CD4-positive, alpha-beta T cell treated with Interleukin-1 beta for 1 hour (primary cell): ENCODE measurements around the gene PGM5.

ENCODE experiments used
- DNase-seq, 2 donors: peaks; one replicate each; pipeline ENCODE4 v3.0.0-alpha.2; 2020 to 2022

PGM5 gene

DNA sequence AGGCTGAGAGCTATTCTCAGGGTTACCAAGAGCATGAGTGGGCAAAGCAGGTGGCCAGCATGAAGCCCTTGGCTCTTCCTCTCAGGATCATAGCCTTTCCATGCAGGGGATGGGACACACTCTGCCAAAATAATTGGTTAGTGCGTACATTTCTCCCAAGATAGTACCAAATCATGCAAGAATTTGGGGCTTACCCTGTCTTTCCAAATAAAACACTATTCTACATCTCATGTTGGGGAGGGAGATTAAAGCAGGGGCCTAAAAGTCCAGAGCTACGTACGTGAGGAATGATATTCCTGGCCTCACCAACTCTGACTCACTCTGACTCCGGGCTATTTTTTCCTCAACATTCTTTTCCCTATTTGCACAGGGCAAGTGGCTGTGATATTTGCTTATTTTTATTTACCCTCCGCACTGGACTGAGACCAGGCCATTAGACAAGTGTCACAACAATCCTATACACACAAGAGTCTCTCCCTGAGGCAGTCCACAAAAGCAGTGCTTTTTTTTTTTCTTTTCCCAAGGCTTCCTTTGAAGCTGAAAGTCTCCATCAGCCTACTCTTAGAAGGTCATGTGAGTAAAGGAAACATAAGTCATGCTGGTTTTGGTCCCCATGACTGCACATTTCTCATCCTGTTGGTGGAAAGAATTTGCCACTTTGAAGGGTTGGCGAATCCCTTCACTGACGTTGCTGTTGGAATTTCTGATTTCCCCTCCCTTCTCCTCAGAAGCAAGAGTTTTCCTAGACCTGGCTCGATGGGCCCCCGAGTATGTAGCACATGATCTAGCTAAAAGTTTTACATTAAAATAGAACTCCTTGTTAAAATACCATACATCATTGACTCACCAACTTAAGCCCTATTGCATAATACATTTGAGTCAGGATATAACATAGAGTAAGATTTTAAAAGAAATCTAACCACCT lies 144.3 kb downstream of the PGM5 start:
- no peak for DNase-seq

DNA sequence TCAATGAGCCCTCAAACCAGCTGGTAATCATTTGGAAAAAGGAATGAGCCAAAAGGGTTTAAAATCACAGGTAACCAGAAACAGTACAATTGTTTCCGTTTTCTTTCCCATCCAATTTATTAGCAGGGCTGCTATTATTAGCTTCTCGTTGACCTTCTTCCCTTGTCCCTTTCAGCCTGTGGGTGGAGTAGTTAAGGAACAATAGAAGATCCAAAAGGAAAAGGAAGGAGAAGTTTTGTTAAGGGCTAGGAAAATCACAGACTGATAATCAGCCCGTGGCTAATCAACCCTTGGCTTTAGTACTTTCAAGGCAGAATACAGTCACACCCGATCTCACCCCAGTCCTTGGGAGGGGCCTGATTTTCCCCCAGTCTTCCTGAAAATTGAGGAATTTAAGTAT lies 145.9 kb downstream of the PGM5 start:
- no peak for DNase-seq

DNA sequence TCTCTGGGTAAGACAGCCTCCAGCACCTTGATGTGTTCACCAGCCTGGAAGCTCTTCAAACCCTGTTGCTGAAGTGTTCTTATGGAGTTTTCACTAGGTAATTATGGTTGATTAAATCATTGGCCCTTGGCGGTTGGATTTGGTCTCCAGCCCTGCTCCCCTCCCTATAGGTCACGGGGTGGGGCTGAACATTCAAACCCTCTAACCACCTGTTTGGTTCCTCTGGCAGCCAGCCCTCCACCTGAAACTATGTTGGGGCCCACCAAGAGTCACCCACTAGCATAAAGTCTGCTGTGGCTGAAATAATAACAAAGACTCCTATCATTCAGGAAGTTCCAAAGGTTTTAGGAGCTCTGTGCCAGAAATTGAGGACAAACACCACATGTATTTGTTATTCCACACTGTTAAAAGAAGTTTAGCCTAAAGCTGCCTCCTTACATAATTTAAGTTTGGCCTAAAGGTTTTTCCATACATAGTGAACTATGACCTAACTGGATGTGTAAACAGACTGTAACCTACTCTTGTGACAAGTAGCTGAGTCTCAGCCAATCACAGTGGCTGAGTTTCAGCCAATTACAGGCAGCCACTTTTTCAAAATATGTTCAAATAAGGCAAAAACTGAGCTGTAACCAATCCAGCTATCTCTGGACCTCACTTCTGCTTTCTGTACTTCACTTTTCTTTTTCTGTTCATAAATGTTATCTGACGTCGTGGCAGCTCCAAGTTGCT lies 149.4 kb downstream of the PGM5 start:
- peak in 1 of 2 donors; percentile 36 for DNase-seq

DNA sequence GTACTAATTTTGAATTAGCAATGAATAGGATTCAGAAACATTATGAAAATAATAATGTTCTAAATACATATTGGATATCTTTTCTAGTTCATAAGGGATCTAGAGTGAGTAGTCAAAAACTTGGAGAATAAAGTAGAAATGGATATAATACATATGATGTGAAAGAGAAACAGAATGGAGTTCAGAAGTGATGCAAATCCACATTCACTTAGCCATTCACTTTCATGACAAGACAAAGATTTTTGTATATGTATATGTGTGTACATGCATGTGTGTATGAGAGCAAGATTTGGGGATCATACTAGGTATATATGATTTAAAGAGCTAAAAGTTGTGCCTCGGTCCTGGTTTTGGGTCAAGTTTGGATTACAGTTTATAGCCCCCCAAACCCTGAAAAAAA lies 150.1 kb downstream of the PGM5 start:
- DNase-seq: no peak

DNA sequence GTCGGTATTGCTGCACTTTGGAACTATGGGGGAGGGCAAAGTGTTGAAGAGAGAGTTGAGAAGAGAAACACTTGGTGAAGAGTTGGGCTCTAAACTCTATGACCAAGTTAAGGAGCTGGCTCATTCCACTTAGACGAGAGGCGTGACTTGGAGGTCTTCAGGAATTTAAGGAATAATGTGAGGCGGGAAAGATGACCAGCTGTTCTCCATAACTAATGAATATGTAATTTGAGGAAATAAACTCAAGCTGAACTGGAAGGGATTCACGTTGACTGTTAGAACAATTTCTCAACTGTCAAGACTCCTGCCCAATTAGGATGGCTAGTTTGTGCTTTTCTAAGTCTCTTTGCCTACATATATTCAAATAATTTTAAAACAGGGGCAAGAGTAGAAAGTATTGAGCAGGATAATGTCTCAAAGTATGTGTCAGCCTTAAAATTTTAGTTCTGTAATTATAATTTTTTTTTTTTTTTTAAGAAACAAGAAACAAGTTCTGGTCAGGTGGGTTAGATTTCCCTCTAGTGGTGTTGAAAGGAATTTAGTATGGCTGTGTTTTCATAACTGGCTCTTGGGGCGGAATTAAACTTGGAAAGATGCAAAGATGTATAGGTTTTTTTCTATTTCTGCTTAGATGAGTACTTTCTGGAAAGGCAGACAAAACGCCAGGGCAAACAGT lies 150.9 kb downstream of the PGM5 start:
- no peak for DNase-seq

DNA sequence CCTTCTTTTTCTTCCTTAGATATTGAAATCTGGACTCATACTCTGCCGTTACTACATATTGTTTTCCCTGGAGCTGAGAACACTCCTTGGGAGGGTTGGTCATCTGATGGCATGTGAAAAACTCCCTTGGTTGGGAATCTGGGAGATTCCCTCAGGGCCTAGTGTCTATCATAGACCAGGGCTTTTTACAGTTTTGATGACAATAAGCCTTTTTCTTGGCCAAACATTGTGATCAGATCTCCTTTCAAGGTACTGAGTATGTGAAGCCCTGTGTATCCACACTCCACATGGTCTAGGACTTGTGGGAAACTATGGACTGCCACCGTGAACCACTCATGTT lies 151.4 kb downstream of the PGM5 start:
- no peak for DNase-seq

DNA sequence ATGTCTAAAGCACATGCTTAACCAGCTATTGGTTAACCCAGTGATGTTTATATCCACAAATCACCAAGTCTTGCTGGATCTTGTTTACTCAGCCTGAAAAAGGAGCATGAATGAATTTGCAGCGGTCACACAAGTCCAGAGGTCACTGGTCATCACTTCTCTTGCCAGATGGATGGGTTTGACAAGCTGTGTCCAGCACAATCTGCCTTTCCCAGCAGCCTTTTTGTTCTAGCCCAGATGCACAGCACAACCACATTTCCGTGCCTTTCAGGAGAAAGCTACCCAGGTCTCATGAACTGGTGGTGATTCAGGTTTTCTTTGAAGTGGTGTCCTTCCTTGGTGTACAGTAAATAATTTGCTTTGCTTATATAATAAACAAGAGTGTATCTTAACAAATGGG lies 152.1 kb downstream of the PGM5 start:
- no peak for DNase-seq

DNA sequence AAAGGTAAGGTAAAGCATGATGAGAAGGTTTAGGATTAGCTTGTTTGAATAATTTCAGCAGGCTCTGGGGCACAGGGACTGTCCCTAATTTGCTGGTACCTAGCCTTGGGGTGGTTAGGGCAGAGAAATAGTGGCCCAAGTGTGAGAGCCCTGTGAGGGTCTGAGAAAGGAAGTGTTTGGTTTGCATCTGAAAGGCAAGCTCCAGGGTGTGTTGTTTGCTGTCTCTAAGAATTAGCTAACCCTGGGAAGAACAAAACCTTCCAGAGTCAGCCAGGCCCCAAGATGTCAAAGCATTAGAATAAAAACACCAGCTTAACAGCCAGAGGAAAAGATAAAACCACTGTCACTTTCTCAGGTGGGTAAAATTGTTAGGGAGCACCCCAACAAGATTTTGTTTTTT lies 153.3 kb downstream of the PGM5 start:
- no peak for DNase-seq

DNA sequence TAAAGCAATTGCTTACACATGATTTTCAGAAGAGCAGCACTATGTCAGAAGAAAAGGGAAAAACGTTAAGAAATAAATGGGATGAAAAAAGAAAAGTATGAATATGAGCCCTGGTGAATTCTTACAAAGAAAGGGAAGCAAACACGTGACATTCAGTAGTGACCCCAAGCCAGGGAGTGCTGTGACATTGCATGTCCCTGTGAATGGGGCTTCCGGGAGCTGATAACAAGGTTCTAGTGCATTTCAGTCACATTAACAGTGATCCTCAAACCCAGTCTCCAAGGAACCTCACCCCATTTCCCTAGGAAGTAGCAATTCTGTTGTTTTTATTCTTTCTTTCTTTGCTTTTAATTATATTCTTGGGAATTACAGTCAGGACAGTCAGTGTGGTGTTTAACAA lies 157.0 kb downstream of the PGM5 start:
- no peak for DNase-seq

DNA sequence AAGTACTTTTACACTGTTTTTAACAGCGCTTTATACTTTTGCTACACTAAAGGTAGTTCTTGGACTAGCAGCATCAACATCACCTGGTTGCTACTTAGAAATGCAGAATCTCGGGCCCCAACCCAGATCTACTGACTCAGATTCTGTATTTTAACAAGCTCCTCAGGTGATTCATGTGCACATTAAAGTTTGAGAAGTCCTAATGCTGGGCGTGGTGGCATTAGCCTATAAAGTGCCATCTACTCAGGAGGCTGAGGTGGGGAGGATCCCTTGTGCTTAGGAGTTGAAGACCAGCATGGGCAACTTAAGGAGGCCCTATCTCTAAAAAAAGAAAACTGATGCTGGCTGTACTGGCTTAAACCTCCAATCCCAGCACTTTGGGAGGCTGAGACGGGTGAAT lies 157.6 kb downstream of the PGM5 start:
- DNase-seq: no peak

DNA sequence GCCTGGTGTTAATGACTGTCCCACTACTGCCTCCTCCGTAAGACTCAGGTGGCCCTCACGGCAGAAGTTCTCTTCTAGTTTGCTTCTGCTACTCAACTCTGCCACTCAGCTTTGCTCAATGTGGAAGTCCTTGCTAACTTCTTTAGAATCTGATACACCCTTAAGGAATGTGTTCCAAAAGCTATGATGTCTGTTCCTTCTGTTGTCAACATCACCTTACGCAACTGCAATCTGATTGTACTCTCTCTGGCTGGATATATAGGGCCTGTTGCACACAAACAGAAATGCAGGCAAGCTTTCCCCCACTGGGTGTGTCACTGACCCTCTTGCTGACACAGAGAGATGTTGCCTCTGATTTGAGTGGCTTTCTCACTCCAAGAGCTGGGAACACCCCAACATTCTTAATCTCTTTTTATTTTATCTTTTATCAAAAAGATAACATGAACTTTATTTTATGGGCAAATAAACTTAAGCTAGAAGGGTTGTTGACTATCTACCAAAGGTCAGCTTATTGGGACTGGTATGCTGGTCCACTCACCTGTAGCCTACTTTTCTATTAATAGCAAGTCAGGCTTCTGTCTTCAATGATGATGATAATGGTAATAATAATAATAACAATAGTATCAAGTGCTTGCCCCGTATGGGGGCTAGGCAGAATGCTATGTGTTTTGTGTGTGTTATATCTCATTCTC lies 159.1 kb downstream of the PGM5 start:
- DNase-seq: no peak

DNA sequence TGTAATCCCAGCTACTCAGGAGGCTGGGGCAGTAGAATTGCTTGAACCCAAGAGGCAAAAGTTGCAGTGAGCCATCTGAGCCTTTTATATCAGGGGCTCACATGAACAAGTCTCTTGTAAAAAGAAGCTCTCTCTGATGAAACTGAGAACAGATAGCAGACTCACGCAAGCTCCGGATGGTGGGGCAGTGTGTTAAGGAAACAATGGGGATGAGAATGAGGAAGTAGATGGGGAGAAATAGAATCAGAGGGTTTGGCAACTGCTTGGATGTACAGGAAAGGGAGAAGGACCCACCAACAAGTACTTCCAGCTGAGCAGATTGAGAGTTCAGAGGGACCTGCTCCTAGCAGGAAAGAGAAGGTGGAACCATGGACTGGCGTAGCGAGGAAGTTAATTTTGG lies 165.7 kb downstream of the PGM5 start:
- peak in 1 of 2 donors; percentile 7 for DNase-seq

DNA sequence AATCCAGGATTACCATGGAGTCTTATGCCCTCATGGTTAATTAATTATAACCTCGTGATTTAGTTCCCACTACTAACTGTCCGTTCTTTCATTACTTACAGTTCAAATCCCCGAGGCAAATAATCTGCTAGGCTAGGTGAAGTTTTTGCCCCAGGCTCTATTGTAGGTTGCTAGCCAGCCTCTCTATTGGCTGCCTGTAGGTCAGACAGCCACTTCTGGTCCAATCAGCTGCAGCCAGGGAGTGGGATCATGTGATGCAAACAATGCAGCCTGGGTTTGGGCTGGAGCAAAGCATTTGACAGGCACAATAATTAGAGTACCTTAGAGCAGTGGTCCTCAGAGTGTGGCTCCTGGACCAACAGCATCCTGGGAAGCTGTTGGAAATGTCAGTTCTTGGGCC lies 166.5 kb downstream of the PGM5 start:
- DNase-seq: no peak

DNA sequence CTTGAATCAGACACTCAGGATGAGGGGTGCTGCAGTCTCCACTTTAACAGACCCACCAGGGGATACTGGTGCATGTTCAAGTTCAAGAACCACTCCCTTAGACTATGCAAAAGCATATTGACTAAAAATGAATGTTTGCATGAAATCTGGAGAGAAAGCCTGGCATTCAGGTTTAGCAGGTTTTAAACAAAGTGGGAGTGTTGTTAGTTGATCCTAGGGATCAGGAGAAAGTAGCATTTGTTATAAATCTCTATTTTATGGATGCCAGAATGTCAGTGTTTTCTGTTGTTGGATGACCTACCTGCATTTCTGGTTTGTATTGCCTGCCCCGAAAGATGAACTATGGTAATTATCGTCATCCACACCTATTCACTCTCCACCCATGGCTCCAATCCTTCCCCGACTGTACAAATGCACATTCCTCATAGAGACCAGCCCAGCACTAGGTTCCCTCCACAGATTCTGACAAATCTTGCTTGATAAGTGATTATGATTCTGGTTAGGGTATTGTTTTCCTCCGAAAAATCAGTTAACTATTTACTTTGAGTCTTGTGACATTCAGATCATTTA lies 167.0 kb downstream of the PGM5 start:
- DNase-seq: no peak

DNA sequence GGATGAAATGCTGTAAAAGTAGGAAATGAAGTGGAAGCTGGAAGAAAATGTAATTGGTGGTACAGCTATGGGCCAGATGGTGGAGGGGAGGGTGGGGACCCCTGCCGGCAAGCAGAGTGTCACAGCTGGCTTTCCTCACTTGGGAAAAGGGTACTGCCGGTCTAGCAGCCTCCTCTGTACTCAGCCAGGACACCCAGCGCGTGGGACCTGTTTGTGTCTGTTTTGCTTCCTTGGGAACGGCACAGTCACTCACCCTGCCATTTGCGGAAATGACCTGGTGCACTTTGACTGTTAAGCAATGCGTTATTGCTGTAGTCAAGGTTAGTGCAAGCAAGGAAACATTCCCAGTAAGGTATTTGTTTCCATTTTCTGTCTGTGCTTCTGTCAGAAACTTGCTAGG lies 174.2 kb downstream of the PGM5 start:
- peak in 1 of 2 donors; percentile 25 for DNase-seq

DNA sequence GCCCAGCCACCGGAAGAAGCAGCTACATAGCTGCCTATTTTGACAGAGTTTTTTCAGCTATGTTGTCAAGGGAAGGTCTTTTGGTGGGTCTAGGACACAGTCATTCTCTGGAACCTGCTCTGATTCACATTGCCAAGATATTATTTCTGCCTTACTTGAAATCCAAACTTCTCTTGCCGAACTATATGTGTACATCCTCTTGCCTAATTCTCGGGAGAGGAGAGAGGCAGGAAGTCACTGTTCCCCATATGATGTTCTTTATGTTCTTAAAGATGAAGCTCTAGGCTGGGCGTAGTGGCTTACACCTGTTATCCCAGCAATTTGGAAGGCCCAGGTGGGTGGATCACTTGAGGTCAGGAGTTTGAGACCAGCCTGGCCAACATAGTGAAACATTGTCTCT lies 175.7 kb downstream of the PGM5 start:
- DNase-seq: no peak

DNA sequence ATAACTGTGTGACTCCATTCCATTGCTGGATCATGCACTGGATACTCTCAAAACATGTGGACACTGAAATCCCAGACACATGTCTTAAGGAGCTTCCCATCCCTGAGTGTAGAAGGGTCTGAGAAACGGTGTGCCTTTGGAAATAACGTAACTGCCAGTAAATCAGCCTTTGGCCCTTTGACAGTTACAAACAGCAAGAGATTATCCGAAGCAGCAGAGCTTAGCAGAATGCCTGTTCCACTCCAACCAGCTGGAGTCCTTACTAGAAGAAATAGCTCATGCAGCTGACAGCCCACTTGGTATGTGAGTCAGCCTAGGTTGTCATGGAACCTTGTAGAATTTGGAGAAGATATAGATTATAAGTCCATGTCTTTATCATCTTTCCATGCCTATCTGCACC lies 177.3 kb downstream of the PGM5 start:
- DNase-seq: no peak

DNA sequence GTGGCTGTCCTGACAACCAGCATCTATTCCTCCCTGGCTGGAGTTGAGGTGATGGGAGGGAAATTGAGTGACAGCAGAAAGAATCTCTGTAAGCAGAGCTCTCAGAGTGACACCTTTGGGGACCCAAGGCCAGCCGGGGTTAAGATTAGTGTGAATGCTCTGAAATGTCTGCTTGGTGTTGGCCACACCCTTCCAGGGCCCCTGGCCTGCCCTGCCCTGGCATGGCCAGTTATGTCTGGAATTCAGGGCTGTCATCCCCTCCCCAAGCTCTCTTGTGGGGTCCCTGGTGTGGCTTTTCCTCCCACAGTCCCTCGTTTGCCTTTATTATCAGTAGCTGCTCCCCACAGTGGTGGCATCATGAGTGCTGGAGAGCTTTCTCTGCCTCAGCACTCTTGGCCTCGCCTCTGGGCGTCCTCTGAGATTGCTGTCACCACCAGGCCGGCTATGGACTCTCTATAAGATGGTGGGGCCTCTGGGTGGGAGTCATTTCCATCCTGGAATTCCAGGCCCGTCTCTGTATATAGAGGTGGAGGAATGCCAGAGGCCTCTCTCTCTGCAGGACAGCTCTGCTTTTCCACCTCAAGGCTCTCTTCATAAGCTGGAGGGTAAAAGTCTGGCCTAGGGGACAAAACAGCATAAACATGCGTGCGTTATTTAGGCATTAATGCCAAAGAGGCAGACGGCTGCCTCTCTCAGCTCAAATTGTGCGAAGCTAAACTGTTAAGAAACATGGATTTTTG lies 180.6 kb downstream of the PGM5 start:
- DNase-seq: no peak

DNA sequence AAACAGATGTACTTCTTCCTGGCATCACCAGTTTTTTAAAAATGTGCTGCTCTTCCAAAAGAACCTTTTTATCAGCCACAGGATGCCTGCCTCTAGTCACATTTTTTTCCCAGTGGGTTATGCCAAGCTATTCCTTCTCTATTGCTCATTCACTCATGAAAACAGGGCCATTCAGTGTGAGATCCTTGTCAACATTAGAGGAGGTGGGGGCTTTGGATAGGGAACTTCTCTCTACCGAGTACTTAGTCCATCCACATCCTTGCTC lies 181.1 kb downstream of the PGM5 start:
- no peak for DNase-seq

DNA sequence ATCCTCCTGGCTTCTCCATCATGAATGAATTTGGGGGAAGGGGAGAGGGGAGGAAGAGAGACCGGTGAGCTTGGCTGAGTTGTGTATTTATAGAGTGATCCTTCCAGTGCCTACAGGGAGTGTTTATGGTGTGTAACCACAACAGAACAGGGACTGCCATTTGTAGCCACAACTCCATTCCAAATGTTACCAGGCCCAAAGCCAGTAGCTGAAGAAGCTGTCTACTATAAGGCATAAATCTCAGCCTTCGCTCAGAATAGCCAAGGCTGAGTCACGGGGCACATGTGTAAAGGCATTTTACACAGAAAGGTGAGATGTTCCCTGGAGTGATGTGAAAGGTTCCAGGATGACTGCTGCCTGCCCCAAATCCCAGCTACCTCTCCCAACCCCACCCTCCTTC lies 181.8 kb downstream of the PGM5 start:
- no peak for DNase-seq

DNA sequence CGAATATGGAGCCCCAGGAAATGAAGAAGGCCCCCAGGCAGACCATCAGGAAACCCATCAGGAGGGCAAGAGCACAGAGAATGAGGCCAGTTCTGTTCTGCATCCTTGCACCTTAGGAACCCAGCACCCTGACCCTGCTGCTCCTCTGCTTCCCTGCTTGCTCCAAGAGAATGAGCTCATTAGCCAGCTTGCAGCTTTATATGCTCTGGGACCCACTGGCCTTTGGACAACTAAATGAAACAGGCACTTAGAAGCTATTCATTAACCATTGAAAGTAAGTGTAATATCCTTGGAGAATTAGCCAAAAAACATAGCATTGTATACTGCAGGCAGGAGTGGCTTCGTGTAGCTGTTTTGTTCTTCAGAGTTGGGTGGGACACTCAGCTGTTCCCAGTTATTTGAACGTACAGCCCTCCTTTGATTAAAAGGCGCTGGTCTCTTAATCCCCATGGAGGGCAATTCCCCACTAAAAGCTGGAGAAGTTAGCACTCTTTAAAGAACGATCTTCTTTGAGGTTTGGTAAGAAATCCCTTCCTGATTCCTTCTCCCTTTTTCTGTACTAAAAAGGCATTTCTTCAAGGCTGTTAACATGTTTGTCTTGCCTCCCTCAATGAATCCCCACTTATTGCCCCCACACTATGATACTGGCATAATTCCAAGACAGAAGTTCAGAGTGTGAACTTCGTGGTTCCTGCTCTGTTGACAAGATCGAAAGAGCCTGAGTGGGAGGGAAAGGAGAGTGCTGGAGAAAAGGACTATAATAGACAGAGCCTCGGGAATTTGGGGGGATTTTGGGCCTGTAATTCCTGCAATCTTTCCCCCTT lies 184.5 kb downstream of the PGM5 start, which contains the start of gene TMEM252:
Gene TMEM252 (minus strand): TSS at position 172 of the 824 bp plus-strand sequence. CDS start 69 bp downstream, at position 103.
- DNase-seq: no peak
